H1 (cell line): Measurements from ENCODE around the gene EMP2. TPM values are rescaled to one million over a fixed set of nuclear protein-coding genes. Genes with fewer than 3 reads are reported as not detected.

Experiments used
- CTCF ChIA-PET: fragments of 300-600 bp; sonication (Branson Sonifier 250); formaldehyde crosslinking; loops from one replicate; lab custom pipeline; 2021; ENCODE audit not compliant: partially characterized antibody; lab: Charles Lee
- POLR2A ChIA-PET: fragments of 300-600 bp; sonication (Branson Sonifier 250); formaldehyde crosslinking; loops from one replicate; lab custom pipeline; 2021; ENCODE audit warnings: inconsistent platforms; ENCODE audit not compliant: partially characterized antibody; lab: Charles Lee
- DNase-seq, 2 experiments: peaks; one replicate each; pipeline versions ENCODE4 v3.0.0 to v3.0.0-alpha.2; 2010 to 2022; ENCODE audit warnings: low spot score in 2 of 2, low read depth in 1 of 2, mixed read lengths in 1 of 2
- FAIRE-seq: peaks from 2 replicates; lab custom pipeline; 2011; peaks lifted over from hg19 to GRCh38; lab: Jason Lieb, UNC
- H2AFZ ChIP-seq: 2 replicates; pipeline ENCODE4 v1.8.1; 2012; ENCODE audit warnings: low read length, inconsistent platforms
- H2AK5ac ChIP-seq: 2 replicates; pipeline ENCODE4 v1.6.1; 2013; ENCODE audit warnings: low read depth, low read length
- H2BK120ac ChIP-seq: replicated peaks from 2 replicates; pipeline ENCODE3; 2013; ENCODE audit warnings: low read depth, low read length, inconsistent platforms
- H2BK12ac ChIP-seq: 2 replicates; pipeline ENCODE4 v1.6.1; 2013; ENCODE audit warnings: low read depth, low read length
- H2BK15ac ChIP-seq: 2 replicates; pipeline ENCODE4 v1.6.1; 2013; ENCODE audit warnings: low read length
- H2BK20ac ChIP-seq: 2 replicates; pipeline ENCODE4 v1.6.1; 2013; ENCODE audit warnings: low read length
- H2BK5ac ChIP-seq: 2 replicates; pipeline ENCODE4 v1.6.1; 2013; ENCODE audit warnings: low read depth, low read length
- H3K14ac ChIP-seq: 2 replicates; pipeline ENCODE4 v1.6.1; 2013; ENCODE audit warnings: inconsistent platforms; ENCODE audit not compliant: insufficient read length
- H3K18ac ChIP-seq: 2 replicates; pipeline ENCODE4 v1.6.1; 2013; ENCODE audit warnings: low read length; ENCODE audit errors: extremely low read depth
- H3K23ac ChIP-seq: 2 replicates; pipeline ENCODE4 v1.6.1; 2013; ENCODE audit warnings: inconsistent platforms; ENCODE audit not compliant: insufficient read length
- H3K23me2 ChIP-seq: 2 replicates; pipeline ENCODE4 v1.6.1; 2013; ENCODE audit warnings: low read depth, low read length
- H3K27ac ChIP-seq: 2 replicates; pipeline ENCODE4 v1.6.1; 2011; ENCODE audit warnings: low read depth, low read length, inconsistent platforms
- H3K27me3 ChIP-seq, 4 experiments: replicated peaks in 1 of 4; 1 replicate in 1 of 4; 2 replicates in 3 of 4; pipeline versions ENCODE4 v1.6.1 to v1.8.1; 2011 to 2013; ENCODE audit warnings: low read length in 3 of 4, mild to moderate bottlenecking in 3 of 4, inconsistent platforms in 2 of 4, mixed read lengths in 2 of 4, moderate library complexity in 1 of 4; ENCODE audit not compliant: control insufficient read depth in 3 of 4, insufficient read depth in 3 of 4; ENCODE audit errors: extremely low read depth in 1 of 4
- H3K36me3 ChIP-seq, 4 experiments: 2 replicates each; pipeline versions ENCODE4 v1.6.1 to v1.8.1; 2011 to 2013; ENCODE audit warnings: mild to moderate bottlenecking in 4 of 4, low read length in 3 of 4, moderate library complexity in 2 of 4, control low read depth in 1 of 4, inconsistent platforms in 1 of 4; ENCODE audit not compliant: insufficient read depth in 4 of 4, control insufficient read depth in 2 of 4
- H3K4ac ChIP-seq: replicated peaks from 2 replicates; pipeline ENCODE3; 2013; ENCODE audit warnings: low read length, low read depth, mixed read lengths, inconsistent platforms; ENCODE audit not compliant: insufficient read length
- H3K4me1 ChIP-seq, 4 experiments: replicated peaks in 1 of 4; 1 replicate in 1 of 4; 2 replicates in 3 of 4; pipeline versions ENCODE4 v1.6.1 to v1.8.1; 2011 to 2013; ENCODE audit warnings: low read length in 3 of 4, inconsistent platforms in 2 of 4, mixed read lengths in 1 of 4; ENCODE audit not compliant: insufficient read depth in 4 of 4, control insufficient read depth in 3 of 4
- H3K4me2 ChIP-seq, 2 experiments: 2 replicates each; pipeline versions ENCODE4 v1.6.1 to v1.8.1; 2011 to 2013; ENCODE audit warnings: low read depth in 2 of 2, low read length in 2 of 2, control low read depth in 1 of 2, inconsistent platforms in 1 of 2, mild to moderate bottlenecking in 1 of 2; ENCODE audit not compliant: insufficient read depth in 1 of 2
- H3K4me3 ChIP-seq, 4 experiments: fragments of 200-600, 300-600 bp in 1 of 4; sonication (generic), shearing (Covaris generic), sonication (Bioruptor Twin) in 1 of 4; 2 replicates each; pipeline versions ENCODE4 v1.5.1 to v1.8.1; 2011 to 2016; ENCODE audit warnings: low read length in 4 of 4, low read depth in 3 of 4, control low read depth in 2 of 4, inconsistent platforms in 2 of 4, mild to moderate bottlenecking in 2 of 4, mixed read lengths in 1 of 4, moderate library complexity in 1 of 4; ENCODE audit not compliant: insufficient read depth in 2 of 4; ENCODE audit errors: extremely low read depth in 1 of 4
- H3K56ac ChIP-seq: replicated peaks from 2 replicates; pipeline ENCODE3; 2013; ENCODE audit warnings: low read depth, mild to moderate bottlenecking, mixed read lengths, low read length, inconsistent platforms; ENCODE audit not compliant: insufficient read length
- H3K79me1 ChIP-seq: 2 replicates; pipeline ENCODE4 v1.6.1; 2013; ENCODE audit warnings: low read depth, low read length, control low read depth
- H3K79me2 ChIP-seq, 2 experiments: 2 replicates each; pipeline versions ENCODE4 v1.6.1 to v1.8.1; 2012 to 2013; ENCODE audit warnings: low read length in 2 of 2, mild to moderate bottlenecking in 2 of 2, inconsistent platforms in 1 of 2; ENCODE audit not compliant: insufficient read depth in 2 of 2, control insufficient read depth in 1 of 2
- H3K9ac ChIP-seq, 4 experiments: replicated peaks in 1 of 4; 1 replicate in 1 of 4; 2 replicates in 3 of 4; pipeline versions ENCODE4 v1.6.1 to v1.8.1; 2011 to 2013; ENCODE audit warnings: low read depth in 3 of 4, low read length in 3 of 4, control low read depth in 2 of 4, mild to moderate bottlenecking in 2 of 4, moderate library complexity in 2 of 4, inconsistent platforms in 1 of 4; ENCODE audit errors: extremely low read depth in 1 of 4
- H3K9me3 ChIP-seq, 2 experiments: 2 replicates each; pipeline versions ENCODE4 v1.6.1 to v1.8.1; 2012 to 2013; ENCODE audit warnings: mild to moderate bottlenecking in 2 of 2, moderate library complexity in 2 of 2, control low read depth in 1 of 2, inconsistent platforms in 1 of 2, low read depth in 1 of 2, low read length in 1 of 2, mixed read lengths in 1 of 2; ENCODE audit not compliant: insufficient read depth in 2 of 2
- H4K20me1 ChIP-seq, 2 experiments: replicated peaks in 1 of 2; 2 replicates each; pipeline versions ENCODE3 to v1.8.1; 2011 to 2013; ENCODE audit warnings: inconsistent platforms in 2 of 2, low read length in 2 of 2, mild to moderate bottlenecking in 1 of 2; ENCODE audit not compliant: insufficient read depth in 2 of 2, control insufficient read depth in 1 of 2
- H4K5ac ChIP-seq: 2 replicates; pipeline ENCODE4 v1.6.1; 2013; ENCODE audit warnings: low read length, low read depth, mixed read lengths, inconsistent platforms; ENCODE audit not compliant: insufficient read length
- H4K8ac ChIP-seq: 2 replicates; pipeline ENCODE4 v1.8.0; 2013; ENCODE audit warnings: mild to moderate bottlenecking, moderate library complexity, low read length, inconsistent platforms; ENCODE audit not compliant: insufficient read depth; ENCODE audit errors: extremely low read depth
- H4K91ac ChIP-seq: replicated peaks from 2 replicates; pipeline ENCODE3; 2013; ENCODE audit warnings: low read length, mixed read lengths, inconsistent platforms; ENCODE audit not compliant: insufficient read length
- ASH2L ChIP-seq: fragments of 200-600, 300-600 bp; sonication (generic); IDR thresholded peaks from one replicate; pipeline ENCODE4 v1.7.1; 2017; ENCODE audit warnings: low read length
- CREB1 ChIP-seq: IDR thresholded peaks from 2 replicates; pipeline ENCODE4 v1.6.1; 2012; ENCODE audit warnings: inconsistent platforms
- HDAC2 ChIP-seq, 2 experiments: fragments of 300-600 bp in 1 of 2; sonication (generic) in 1 of 2; IDR thresholded peaks; 2 replicates each; pipeline ENCODE4 v1.6.1; 2011 to 2012; ENCODE audit warnings: low read depth in 2 of 2, low read length in 2 of 2, mild to moderate bottlenecking in 2 of 2, moderate library complexity in 2 of 2, borderline replicate concordance in 1 of 2, inconsistent platforms in 1 of 2
- HDAC6 ChIP-seq: IDR thresholded peaks from one replicate; pipeline ENCODE4 v1.7.1; 2012; ENCODE audit warnings: low read depth, mild to moderate bottlenecking, inconsistent platforms, low read length, moderate library complexity
- POLR2A ChIP-seq, 2 experiments: IDR thresholded peaks; 1 replicate in 1 of 2; 2 replicates in 1 of 2; pipeline ENCODE4 v1.6.1; 2011; ENCODE audit warnings: low read depth in 2 of 2, low read length in 2 of 2, mild to moderate bottlenecking in 2 of 2; ENCODE audit errors: control extremely low read depth in 1 of 2
- POLR2AphosphoS5 ChIP-seq: IDR thresholded peaks from 2 replicates; pipeline ENCODE4 v1.6.1; 2011; ENCODE audit warnings: low read depth, low read length
- POU5F1 ChIP-seq: IDR thresholded peaks from 2 replicates; pipeline ENCODE4 v1.6.1; 2011; ENCODE audit warnings: low read depth, mild to moderate bottlenecking, low read length, moderate library complexity
- RFX5 ChIP-seq: IDR thresholded peaks from 2 replicates; pipeline ENCODE4 v1.6.1; 2011; ENCODE audit warnings: low read depth, low read length, improper control_type of control experiment, borderline replicate concordance
- RNF2 ChIP-seq: fragments of 200-900, 300-1000 bp; sonication (generic); IDR thresholded peaks from 2 replicates; pipeline ENCODE4 v1.7.1; 2016; ENCODE audit warnings: borderline replicate concordance, low read depth, mild to moderate bottlenecking, antibody characterized with exemption, low read length; ENCODE audit not compliant: poor library complexity, severe bottlenecking; ENCODE audit errors: missing control alignments
- SRF ChIP-seq: IDR thresholded peaks from 2 replicates; pipeline ENCODE4 v1.6.1; 2011; ENCODE audit warnings: mild to moderate bottlenecking, low read depth, low read length, moderate library complexity
- TBP ChIP-seq: IDR thresholded peaks from 2 replicates; pipeline ENCODE4 v1.6.1; 2011; ENCODE audit warnings: low read depth, low read length, improper control_type of control experiment
- TCF12 ChIP-seq: IDR thresholded peaks from 2 replicates; pipeline ENCODE4 v1.6.1; 2011; ENCODE audit warnings: low read depth, mild to moderate bottlenecking, low read length
- ZNF274 ChIP-seq: IDR thresholded peaks from 2 replicates; pipeline ENCODE4 v1.7.0; 2012; ENCODE audit warnings: low read length, borderline replicate concordance; ENCODE audit errors: extremely low read depth
- WGBS, 2 experiments: shearing (Covaris generic) in 1 of 2; methylation state at CpG; one replicate each; pipeline versions ENCODE4 v1.1.6 to v1.1.7; 2013 to 2015; ENCODE audit warnings: low lambda C conversion rate in 2 of 2, mixed read lengths in 2 of 2, inconsistent platforms in 1 of 2, low coverage in 1 of 2, missing lambda C conversion rate in 1 of 2; ENCODE audit not compliant: insufficient replicate concordance in 2 of 2, insufficient coverage in 1 of 2, insufficient read length in 1 of 2; ENCODE audit errors: extremely low coverage in 1 of 2, missing lambda C conversion rate in 1 of 2; 5-methylcytosine and 5-hydroxymethylcytosine counted together
- polyA plus RNA-seq, 7 experiments: library from polyadenylated mRNA; depleted of rRNA in 3 of 7; stranded (reverse) in 5 of 7; unstranded in 2 of 7; fragments of >200 nt in 5 of 7; fragments of 200-250 nt in 2 of 7; gene quantifications; 1 replicate in 5 of 7; 2 replicates in 1 of 7; 4 replicates in 1 of 7; pipeline versions ENCODE4 v1.2.1 to v1.2.3, GENCODE V29; 2011 to 2013; ENCODE audit warnings: missing spikeins in 2 of 7, mixed read lengths in 2 of 7
- total RNA-seq: library from RNA; stranded (reverse); fragmentation: NEBNext Ultra II Directional; extraction: Animal tissue kit (Norgen Biotek cat#: 25700); gene quantifications from 2 replicates; pipeline ENCODE4 v1.2.1, GENCODE V29; 2021
- TF ChIP-seq, protein P1 (sequence below): IDR thresholded peaks from 2 replicates; pipeline ENCODE4 v1.6.1; 2011; ENCODE audit warnings: low read depth, mild to moderate bottlenecking, low read length; ENCODE audit not compliant: insufficient read depth

Gene EMP2
- total and polyA plus RNA-seq, 2 of the 8 experiments (the other 6 are each of a cell fraction or from before 2014, with no cell fraction given), result 22.6 to 23.3 TPM

DNA sequence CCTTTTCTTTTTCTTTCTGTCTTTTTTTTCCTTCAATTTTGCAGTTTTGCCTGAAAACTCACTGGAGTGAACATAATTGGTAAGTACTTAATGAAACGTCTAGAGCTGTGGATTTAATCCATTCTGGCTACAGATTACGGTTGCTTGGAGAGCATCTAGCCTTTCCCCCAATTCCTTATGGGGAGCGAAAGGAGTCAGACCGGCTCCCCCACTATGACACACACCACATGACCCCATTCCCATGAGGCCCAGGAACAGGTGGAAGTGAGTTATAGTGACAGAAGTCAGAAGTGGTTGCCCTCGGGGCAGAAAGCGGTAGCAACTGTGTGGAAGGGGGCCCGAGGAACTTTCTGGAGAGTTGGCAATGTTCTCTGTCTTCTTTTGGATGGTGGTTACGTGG, 41.2 kb downstream of the EMP2 start:
- H3K79me1 ChIP-seq, result no peaks in the 10 kb centered on the region
- H2AK5ac ChIP-seq, result no peak overlapping the region
- H3K56ac ChIP-seq, result no peak overlapping the region
- H3K14ac ChIP-seq, result no peak overlapping the region
- no peak overlapping the region for H2BK5ac ChIP-seq
- H2AFZ ChIP-seq, result no peak overlapping the region
- H4K91ac ChIP-seq, result no peak overlapping the region
- H2BK15ac ChIP-seq, result no peak overlapping the region
- no peak overlapping the region for H3K27ac ChIP-seq
- ChIA-PET POLR2A (no interaction called here), CTCF (interaction anchor here (0.7 to 1.0 kb wide), 2 partner anchors 27 to 197 kb away, joined by 3 to 4 read pairs; no protein-coding TSS in a partner anchor)
- no peak overlapping the region for H2BK20ac ChIP-seq
- FAIRE-seq (no peak), DNase-seq (no peak)
- no peak overlapping the region for H2BK120ac ChIP-seq
- H4K5ac ChIP-seq, result no peak overlapping the region
- no peaks in the 10 kb centered on the region for H4K20me1 ChIP-seq
- H3K4me1 ChIP-seq, result no peaks in the 10 kb centered on the region
- no peaks in the 10 kb centered on the region for H3K9me3 ChIP-seq
- 91% methylated on average over 8 of the region's 8 CpGs; no CpG with 5 or more reads in 1 of the 2 experiments for whole genome bisulfite sequencing, 2 experiments
- no peak overlapping the region for H3K4me2 ChIP-seq
- no peak overlapping the region for H3K9ac ChIP-seq
- H3K18ac ChIP-seq, result no peak overlapping the region
- no peak overlapping the region for H3K23ac ChIP-seq
- no peaks in the 10 kb centered on the region for H3K23me2 ChIP-seq
- H4K8ac ChIP-seq, result no peak overlapping the region
- TF ChIP-seq HDAC6 (no peak), HDAC2 (IDR thresholded peaks at IDR 0.05; ENCODE audit: borderline replicate concordance in 1 of 2, low read depth in 2 of 2, low read length in 2 of 2) (no peak), TCF12 (no peak), ZNF274 (no peak), TBP (no peak), POLR2AphosphoS5 (no peak), POU5F1 (no peak), SRF (no peak), POLR2A (IDR thresholded peaks at IDR 0.05; ENCODE audit: control extremely low read depth in 1 of 2, low read depth in 2 of 2, low read length in 2 of 2) (no peak), CREB1 (no peak), ASH2L (no peak), RNF2 (no peak), RFX5 (no peak)
- TF ChIP-seq, protein P1, sequence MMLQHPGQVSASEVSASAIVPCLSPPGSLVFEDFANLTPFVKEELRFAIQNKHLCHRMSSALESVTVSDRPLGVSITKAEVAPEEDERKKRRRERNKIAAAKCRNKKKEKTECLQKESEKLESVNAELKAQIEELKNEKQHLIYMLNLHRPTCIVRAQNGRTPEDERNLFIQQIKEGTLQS, result no peak
- H3K4ac ChIP-seq, result no peak overlapping the region
- H3K4me3 ChIP-seq, result no peak overlapping the region
- H2BK12ac ChIP-seq, result no peak overlapping the region
- no peaks in the 10 kb centered on the region for H3K79me2 ChIP-seq
- H3K36me3 ChIP-seq, result no peaks in the 10 kb centered on the region; a peak in 1 of 8 replicates
- no peaks in the 10 kb centered on the region for H3K27me3 ChIP-seq
